ENCODE results near the gene CCDC43.

Gene CCDC43

DNA sequence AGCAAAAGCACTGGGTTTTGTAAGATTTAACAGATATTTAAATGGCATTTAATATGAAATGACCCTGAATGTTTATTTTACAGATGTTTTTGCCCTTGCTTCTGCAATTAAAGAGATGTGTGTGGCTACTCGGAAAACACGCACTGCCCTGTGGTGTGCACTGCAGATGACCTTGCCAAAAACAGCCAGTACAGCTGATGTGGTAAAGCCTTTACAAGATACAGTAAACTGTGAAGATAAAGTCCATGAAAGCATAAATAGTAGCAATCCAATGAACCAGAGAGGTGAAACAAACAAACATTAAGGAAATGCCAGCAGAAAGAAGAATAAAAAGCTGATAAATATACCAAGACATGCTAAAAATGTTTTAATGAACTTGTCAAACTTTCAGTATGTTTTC lies 15.7 kb downstream of the CCDC43 start:
- TF ChIP-seq, protein P1, sequence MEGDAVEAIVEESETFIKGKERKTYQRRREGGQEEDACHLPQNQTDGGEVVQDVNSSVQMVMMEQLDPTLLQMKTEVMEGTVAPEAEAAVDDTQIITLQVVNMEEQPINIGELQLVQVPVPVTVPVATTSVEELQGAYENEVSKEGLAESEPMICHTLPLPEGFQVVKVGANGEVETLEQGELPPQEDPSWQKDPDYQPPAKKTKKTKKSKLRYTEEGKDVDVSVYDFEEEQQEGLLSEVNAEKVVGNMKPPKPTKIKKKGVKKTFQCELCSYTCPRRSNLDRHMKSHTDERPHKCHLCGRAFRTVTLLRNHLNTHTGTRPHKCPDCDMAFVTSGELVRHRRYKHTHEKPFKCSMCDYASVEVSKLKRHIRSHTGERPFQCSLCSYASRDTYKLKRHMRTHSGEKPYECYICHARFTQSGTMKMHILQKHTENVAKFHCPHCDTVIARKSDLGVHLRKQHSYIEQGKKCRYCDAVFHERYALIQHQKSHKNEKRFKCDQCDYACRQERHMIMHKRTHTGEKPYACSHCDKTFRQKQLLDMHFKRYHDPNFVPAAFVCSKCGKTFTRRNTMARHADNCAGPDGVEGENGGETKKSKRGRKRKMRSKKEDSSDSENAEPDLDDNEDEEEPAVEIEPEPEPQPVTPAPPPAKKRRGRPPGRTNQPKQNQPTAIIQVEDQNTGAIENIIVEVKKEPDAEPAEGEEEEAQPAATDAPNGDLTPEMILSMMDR (IDR thresholded peaks at IDR 0.05; ENCODE audit: poor library complexity, severe bottlenecking): no peak

DNA sequence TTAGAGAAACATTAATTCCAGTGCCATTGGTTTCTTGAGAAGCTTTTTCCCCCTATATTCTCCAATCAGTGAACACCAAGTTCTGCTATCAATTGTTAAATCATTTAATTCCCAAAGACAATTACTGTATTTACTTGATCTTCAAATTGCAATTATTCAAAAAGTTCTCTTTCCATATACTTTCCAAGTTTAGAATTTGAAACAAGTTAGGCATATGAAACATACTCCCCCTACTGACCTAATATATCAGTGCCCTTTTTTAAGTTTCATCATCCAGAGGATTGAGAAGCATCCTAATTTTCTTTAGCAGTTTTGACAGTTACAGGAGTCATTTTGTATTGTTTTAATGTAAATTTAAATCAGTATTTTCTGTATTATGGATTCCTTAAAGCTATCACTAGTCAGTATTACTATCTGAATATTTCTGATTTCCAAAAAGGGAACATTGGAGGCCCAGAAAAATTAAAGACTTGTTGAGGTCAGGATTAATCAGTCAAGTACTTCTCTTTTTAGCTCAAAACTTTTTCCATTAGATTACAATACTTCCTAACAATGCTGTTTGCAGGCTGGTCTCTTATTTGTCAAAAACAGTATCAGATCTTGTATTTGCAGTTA lies 17.0 kb downstream of the CCDC43 start:
- Histone ChIP-seq H3K27ac (ENCODE audit: poor library complexity, severe bottlenecking) (no peak overlapping the region), H3K27me3 (ENCODE audit: insufficient read depth, poor library complexity, severe bottlenecking) (no peaks in the 10 kb centered on the region), H3K4me3 (ENCODE audit: severe bottlenecking) (no peak overlapping the region), H3K36me3 (ENCODE audit: low read depth) (peaks cover 24% of the 10 kb centered on the region), H3K9me3 (ENCODE audit: severe bottlenecking) (no peaks in the 10 kb centered on the region), H3K4me1 (ENCODE audit: insufficient read depth, poor library complexity, severe bottlenecking) (no peaks in the 10 kb centered on the region)
- no peak for ATAC-seq (ENCODE audit: low read depth)
- TF ChIP-seq, protein P1 (IDR thresholded peaks at IDR 0.05; ENCODE audit: poor library complexity, severe bottlenecking): peak; percentile 79
- no peak for DNase-seq (ENCODE audit: low spot score)

More for the DNA sequence above, 15.7 kb downstream of the CCDC43 start:
- H3K4me1 ChIP-seq (ENCODE audit: insufficient read depth, poor library complexity, severe bottlenecking): no peaks in the 10 kb centered on the region
- peaks cover 35% of the 10 kb centered on the region for H3K36me3 ChIP-seq (ENCODE audit: low read depth)
- ATAC-seq (ENCODE audit: low read depth): no peak
- H3K4me3 ChIP-seq (ENCODE audit: severe bottlenecking): no peak overlapping the region
- no peaks in the 10 kb centered on the region for H3K27me3 ChIP-seq (ENCODE audit: insufficient read depth, poor library complexity, severe bottlenecking)
- H3K27ac ChIP-seq (ENCODE audit: poor library complexity, severe bottlenecking): no peak overlapping the region
- DNase-seq (ENCODE audit: low spot score): no peak
- no peaks in the 10 kb centered on the region for H3K9me3 ChIP-seq (ENCODE audit: severe bottlenecking)

DNA sequence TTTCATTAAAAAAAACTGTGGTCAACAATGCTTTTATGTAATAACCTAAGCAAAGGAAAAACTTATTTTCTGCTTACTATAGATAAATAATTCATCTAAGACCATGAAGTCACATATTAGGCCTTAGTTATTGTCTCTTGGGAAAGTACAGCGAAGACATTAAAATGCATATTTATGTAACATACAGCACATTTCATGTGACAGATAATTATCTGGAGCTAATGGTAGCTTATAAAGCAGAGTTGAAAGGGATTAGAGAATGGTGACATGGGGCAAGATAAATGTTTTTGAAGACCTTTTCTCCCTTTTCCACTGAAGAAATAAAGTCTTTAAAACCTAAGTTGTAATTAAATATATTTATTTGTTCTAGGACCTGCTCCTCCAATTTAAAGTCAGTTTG lies 23.6 kb downstream of the CCDC43 start:
- peaks cover 39% of the 10 kb centered on the region for H3K36me3 ChIP-seq (ENCODE audit: low read depth)
- H3K27me3 ChIP-seq (ENCODE audit: insufficient read depth, poor library complexity, severe bottlenecking): no peaks in the 10 kb centered on the region
- no peak for ATAC-seq (ENCODE audit: low read depth)
- H3K27ac ChIP-seq (ENCODE audit: poor library complexity, severe bottlenecking): no peak overlapping the region
- no peak overlapping the region for H3K4me3 ChIP-seq (ENCODE audit: severe bottlenecking)
- no peaks in the 10 kb centered on the region for H3K4me1 ChIP-seq (ENCODE audit: insufficient read depth, poor library complexity, severe bottlenecking)
- no peak for DNase-seq (ENCODE audit: low spot score)
- no peaks in the 10 kb centered on the region for H3K9me3 ChIP-seq (ENCODE audit: severe bottlenecking)
- TF ChIP-seq, protein P1 (IDR thresholded peaks at IDR 0.05; ENCODE audit: poor library complexity, severe bottlenecking): no peak

DNA sequence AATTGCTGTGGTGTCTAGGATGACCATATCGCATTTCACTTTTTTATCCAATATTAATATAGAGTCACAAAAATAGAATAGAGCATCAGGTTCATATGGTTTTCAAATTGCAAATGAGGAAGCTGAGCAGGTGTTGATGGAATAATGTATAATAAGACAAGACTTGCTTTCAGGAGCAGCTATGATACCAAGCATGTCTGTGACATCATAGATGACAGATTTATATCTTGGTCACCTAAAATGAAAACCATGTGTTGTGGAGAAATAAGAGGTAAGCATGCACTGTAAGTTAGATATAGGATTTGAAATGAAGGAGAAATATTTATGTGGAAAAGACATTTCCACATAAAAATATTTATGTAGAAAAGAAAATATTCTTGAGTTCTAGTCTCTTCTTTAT lies 24.7 kb downstream of the CCDC43 start:
- Histone ChIP-seq H3K9me3 (ENCODE audit: severe bottlenecking) (no peaks in the 10 kb centered on the region), H3K36me3 (ENCODE audit: low read depth) (peaks cover 39% of the 10 kb centered on the region), H3K27me3 (ENCODE audit: insufficient read depth, poor library complexity, severe bottlenecking) (no peaks in the 10 kb centered on the region), H3K4me3 (ENCODE audit: severe bottlenecking) (no peak overlapping the region), H3K4me1 (ENCODE audit: insufficient read depth, poor library complexity, severe bottlenecking) (no peaks in the 10 kb centered on the region), H3K27ac (ENCODE audit: poor library complexity, severe bottlenecking) (no peak overlapping the region)
- ATAC-seq (ENCODE audit: low read depth) (no peak), DNase-seq (ENCODE audit: low spot score) (no peak)
- TF ChIP-seq, protein P1 (IDR thresholded peaks at IDR 0.05; ENCODE audit: poor library complexity, severe bottlenecking): no peak

DNA sequence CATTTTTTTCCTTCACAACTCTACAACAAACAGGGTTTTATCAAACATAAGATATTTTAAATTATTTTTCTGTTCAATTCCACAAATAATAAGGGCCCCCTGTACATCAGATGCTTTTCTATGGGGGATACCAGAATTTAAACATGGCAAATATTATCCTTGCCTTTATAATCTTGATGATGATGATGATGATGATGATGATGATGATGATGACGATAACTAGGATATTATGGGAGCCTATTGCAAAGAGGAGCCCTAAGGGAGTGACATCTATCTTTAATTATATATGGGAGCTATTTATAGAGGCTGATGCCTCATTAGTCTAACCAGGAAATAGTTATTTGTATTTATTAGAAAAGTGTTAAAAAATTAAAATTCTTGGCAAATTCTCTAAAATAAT lies 26.5 kb downstream of the CCDC43 start:
- Histone ChIP-seq H3K4me1 (ENCODE audit: insufficient read depth, poor library complexity, severe bottlenecking) (no peaks in the 10 kb centered on the region), H3K4me3 (ENCODE audit: severe bottlenecking) (no peak overlapping the region), H3K27ac (ENCODE audit: poor library complexity, severe bottlenecking) (no peak overlapping the region), H3K9me3 (ENCODE audit: severe bottlenecking) (no peaks in the 10 kb centered on the region), H3K36me3 (ENCODE audit: low read depth) (peaks cover 39% of the 10 kb centered on the region), H3K27me3 (ENCODE audit: insufficient read depth, poor library complexity, severe bottlenecking) (no peaks in the 10 kb centered on the region)
- DNase-seq (ENCODE audit: low spot score) (no peak), ATAC-seq (ENCODE audit: low read depth) (no peak)
- TF ChIP-seq, protein P1 (IDR thresholded peaks at IDR 0.05; ENCODE audit: poor library complexity, severe bottlenecking): no peak
